ENCODE data around the gene RAB27A. TPM values are rescaled to one million over a fixed set of nuclear protein-coding genes. Genes with fewer than 3 reads are reported as not detected.
"Not testable (repeated sequence)": the region's sequence is repeated elsewhere in the genome, so short reads cannot be mapped to it uniquely, and the experiment has no call there.

The RAB27A gene
- total RNA-seq, 2 donors from 2014 or later = 8.8 to 9.1 TPM

DNA sequence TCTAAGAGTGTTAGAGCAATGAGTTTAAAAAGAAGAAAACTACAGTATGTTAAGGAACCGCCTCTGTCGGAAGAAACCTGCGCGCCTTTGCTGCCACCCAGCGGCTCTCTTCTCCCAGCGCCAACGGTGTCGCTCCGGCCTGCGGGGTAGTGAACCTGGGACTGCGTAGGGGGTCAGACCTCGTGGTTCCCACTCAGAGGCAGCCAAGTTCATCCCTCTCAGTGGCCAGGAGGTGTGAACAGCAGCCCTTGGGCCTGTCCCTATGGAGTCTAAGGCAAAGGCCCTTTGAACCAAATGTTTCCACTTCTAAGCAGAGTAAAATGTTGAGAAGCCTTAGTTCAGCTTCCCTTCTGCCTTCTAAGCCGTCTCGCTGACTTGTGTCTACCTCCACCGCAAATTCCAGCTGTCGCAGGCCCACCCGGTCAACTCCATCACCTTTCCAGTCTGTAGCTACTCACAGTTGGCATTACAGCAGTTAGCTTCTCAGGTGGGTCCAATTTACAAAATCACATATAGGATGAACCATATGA, 980 bp upstream of the RAB27A start:
- Histone ChIP-seq H3K27ac (ENCODE audit: low read depth, low read length) (no peak overlapping the region), H3K9ac (ENCODE audit: extremely low read depth, low read length, poor library complexity, severe bottlenecking) (peak overlapping the region; percentile 68), H3K4me3 (ENCODE audit: low read length) (peak overlapping the region; percentile 91), H3K9me3 (ENCODE audit: control insufficient read depth, low read length) (no peaks in the 10 kb centered on the region), H3K27me3 (ENCODE audit: control insufficient read depth, insufficient read depth, low read length, poor library complexity, severe bottlenecking) (no peaks in the 10 kb centered on the region), H3K4me1 (ENCODE audit: control insufficient read depth, insufficient read depth, low read length) (no peaks in the 10 kb centered on the region), H3K36me3 (ENCODE audit: control insufficient read depth, insufficient read depth, low read length) (no peaks in the 10 kb centered on the region)
- Mint-ChIP-seq H3K9me3 (no peaks in the 10 kb centered on the region), H3K36me3 (ENCODE audit: low read depth) (no peaks in the 10 kb centered on the region), H3K4me3 (peak overlapping the region; percentile 69), H3K27me3 (ENCODE audit: insufficient read depth) (no peaks in the 10 kb centered on the region), H3K4me1 (peaks cover 6% of the 10 kb centered on the region), H3K27ac (peak overlapping the region; percentile 78)
- peak; percentile 96 for DNase-seq
- WGBS, 2 experiments (ENCODE audit: insufficient coverage in 1 of 2, insufficient read length in 1 of 2) = 30 to 38% methylated on average over 10 to 17 of the region's 17 CpGs
- TF ChIP-seq, protein P1, sequence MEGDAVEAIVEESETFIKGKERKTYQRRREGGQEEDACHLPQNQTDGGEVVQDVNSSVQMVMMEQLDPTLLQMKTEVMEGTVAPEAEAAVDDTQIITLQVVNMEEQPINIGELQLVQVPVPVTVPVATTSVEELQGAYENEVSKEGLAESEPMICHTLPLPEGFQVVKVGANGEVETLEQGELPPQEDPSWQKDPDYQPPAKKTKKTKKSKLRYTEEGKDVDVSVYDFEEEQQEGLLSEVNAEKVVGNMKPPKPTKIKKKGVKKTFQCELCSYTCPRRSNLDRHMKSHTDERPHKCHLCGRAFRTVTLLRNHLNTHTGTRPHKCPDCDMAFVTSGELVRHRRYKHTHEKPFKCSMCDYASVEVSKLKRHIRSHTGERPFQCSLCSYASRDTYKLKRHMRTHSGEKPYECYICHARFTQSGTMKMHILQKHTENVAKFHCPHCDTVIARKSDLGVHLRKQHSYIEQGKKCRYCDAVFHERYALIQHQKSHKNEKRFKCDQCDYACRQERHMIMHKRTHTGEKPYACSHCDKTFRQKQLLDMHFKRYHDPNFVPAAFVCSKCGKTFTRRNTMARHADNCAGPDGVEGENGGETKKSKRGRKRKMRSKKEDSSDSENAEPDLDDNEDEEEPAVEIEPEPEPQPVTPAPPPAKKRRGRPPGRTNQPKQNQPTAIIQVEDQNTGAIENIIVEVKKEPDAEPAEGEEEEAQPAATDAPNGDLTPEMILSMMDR (conservative IDR thresholded peaks at IDR 0.05) = peak; percentile 93

DNA sequence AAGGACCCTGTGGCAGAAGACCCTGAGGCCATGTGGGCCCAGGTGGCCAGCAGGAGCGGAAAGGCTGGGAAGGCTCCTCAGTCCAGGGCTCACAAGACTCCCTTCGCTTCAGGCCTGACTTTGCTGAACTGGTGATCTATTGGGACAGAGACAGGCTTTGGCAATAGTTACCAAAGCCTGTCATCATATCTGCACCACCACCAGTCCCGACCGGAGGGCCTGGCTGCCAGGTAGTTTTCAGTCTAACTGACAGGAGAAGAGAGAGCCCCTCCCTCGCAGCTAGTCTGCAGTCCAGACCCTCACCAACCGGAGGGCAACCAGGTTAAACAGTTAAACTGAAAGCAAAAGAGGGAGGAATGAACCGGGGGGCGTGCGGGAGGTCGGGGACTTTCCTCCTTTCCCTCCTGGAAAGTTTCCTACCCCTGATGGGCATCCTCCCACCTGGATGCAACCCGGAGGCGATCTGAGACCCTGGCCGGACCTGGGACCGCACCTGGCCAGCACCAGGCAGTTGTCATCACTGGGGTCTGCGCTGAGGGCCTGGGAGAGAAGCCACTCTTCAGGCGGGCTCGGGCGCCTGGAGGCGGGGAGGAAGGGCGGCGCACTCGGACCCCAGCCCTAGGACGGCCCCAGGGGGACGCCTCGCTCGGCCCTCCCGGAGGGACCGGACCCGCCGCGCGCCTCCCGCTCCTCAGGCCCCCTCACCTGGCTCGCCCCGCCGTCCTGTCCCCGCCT, 435 bp downstream of the RAB27A start:
- no peaks in the 10 kb centered on the region for H3K36me3 ChIP-seq (ENCODE audit: control insufficient read depth, insufficient read depth, low read length)
- Mint-ChIP-seq H3K27me3 (ENCODE audit: insufficient read depth) (no peaks in the 10 kb centered on the region), H3K9me3 (no peaks in the 10 kb centered on the region), H3K27ac (no peak overlapping the region), H3K36me3 (ENCODE audit: low read depth) (no peaks in the 10 kb centered on the region), H3K4me1 (peaks cover 8% of the 10 kb centered on the region), H3K4me3 (peak overlapping the region; percentile 69)
- H3K4me3 ChIP-seq (ENCODE audit: low read length) = peak overlapping the region; percentile 91
- peak overlapping the region; percentile 68 for H3K9ac ChIP-seq (ENCODE audit: extremely low read depth, low read length, poor library complexity, severe bottlenecking)
- TF ChIP-seq, protein P1 (conservative IDR thresholded peaks at IDR 0.05) = no peak
- H3K27ac ChIP-seq (ENCODE audit: low read depth, low read length) = no peak overlapping the region
- no peaks in the 10 kb centered on the region for H3K27me3 ChIP-seq (ENCODE audit: control insufficient read depth, insufficient read depth, low read length, poor library complexity, severe bottlenecking)
- H3K4me1 ChIP-seq (ENCODE audit: control insufficient read depth, insufficient read depth, low read length) = no peaks in the 10 kb centered on the region
- DNase-seq = peak; percentile 83
- no peaks in the 10 kb centered on the region for H3K9me3 ChIP-seq (ENCODE audit: control insufficient read depth, low read length)
- 6 to 10% methylated on average over 19 to 37 of the region's 37 CpGs for WGBS, 2 experiments (ENCODE audit: insufficient coverage in 1 of 2, insufficient read length in 1 of 2)

DNA sequence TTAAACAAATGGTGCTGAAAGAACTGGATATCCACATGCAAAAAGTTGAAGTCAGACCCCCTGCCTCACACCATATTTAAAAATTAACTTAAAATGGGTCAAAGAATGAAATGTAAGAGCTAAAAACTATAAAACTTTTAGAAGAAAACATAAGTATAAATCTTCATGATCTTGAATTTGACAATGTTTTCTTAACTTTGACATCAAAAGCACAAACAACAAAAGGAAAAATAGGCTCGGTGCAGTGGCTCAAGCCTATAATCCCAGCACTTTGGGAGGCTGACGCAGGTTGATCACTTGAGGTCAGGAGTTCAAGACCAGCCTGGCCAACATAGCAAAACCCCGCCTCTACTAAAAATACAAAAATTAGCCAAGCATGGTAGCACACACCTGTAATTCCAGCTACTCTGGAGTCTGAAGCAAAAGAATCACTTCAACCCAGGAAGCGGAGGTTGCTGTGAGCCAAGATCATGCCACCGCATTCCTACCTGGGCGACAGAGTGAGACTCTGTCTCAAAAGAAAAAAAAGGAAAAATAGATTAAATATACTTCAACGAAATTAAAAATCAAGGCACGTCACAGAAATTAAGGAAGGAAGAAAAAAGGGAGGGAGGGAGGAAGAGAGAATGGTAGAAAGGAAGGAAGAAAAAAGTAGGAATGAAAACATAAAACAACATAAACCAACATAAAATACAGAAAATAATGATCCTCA, 1.5 kb downstream of the RAB27A start:
- H3K4me1 ChIP-seq (ENCODE audit: control insufficient read depth, insufficient read depth, low read length) = peaks cover 4% of the 10 kb centered on the region
- no peak for DNase-seq
- H3K36me3 ChIP-seq (ENCODE audit: control insufficient read depth, insufficient read depth, low read length) = no peaks in the 10 kb centered on the region
- H3K4me3 ChIP-seq (ENCODE audit: low read length) = peak overlapping the region; percentile 91
- Mint-ChIP-seq H3K36me3 (ENCODE audit: low read depth) (no peaks in the 10 kb centered on the region), H3K27ac (no peak overlapping the region), H3K4me1 (peaks cover 10% of the 10 kb centered on the region), H3K4me3 (peak overlapping the region; percentile 69), H3K9me3 (no peaks in the 10 kb centered on the region), H3K27me3 (ENCODE audit: insufficient read depth) (no peaks in the 10 kb centered on the region)
- no peak overlapping the region for H3K27ac ChIP-seq (ENCODE audit: low read depth, low read length)
- H3K9ac ChIP-seq (ENCODE audit: extremely low read depth, low read length, poor library complexity, severe bottlenecking) = no peak overlapping the region
- WGBS, 2 experiments (ENCODE audit: insufficient coverage in 1 of 2, insufficient read length in 1 of 2) = 96 to 99% methylated on average over 7 to 8 of the region's 8 CpGs
- TF ChIP-seq, protein P1 (conservative IDR thresholded peaks at IDR 0.05) = no peak
- no peaks in the 10 kb centered on the region for H3K9me3 ChIP-seq (ENCODE audit: control insufficient read depth, low read length)
- H3K27me3 ChIP-seq (ENCODE audit: control insufficient read depth, insufficient read depth, low read length, poor library complexity, severe bottlenecking) = no peaks in the 10 kb centered on the region

DNA sequence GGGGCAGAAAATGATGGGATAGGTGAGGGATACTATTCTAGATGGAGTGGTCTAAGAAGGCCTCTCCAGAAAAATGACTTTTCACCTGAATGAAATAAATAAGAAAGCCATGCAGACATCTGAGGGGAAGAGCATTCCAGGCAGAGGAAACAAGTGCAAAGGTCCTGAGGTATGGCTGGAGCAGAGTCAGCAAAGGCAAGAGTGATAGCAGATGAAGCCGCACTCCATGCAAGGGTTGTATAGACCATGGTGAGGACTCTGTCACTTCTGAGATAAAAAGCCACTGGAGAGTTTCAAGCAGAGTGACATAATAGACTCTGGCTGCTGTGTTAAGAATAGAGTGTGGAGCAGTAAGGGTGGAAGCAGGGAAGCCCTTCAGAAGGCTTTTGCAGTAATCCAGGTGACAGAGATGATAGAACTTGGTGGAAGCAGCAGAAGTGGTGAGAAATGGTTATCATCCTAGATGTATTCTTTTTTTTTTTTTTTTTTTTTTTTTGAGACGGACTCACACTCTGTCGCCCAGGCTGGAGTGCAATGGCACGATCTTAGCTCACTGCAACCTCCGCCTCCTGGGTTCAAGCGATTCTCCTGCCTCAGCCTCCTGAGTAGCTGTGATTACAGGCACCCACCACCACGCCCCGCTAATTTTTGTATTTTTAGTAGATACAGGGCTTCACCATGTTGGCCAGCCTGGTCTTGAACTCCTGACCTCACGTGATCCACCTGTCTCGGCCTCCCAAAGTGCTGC, 3.0 kb downstream of the RAB27A start:
- H3K36me3 ChIP-seq (ENCODE audit: control insufficient read depth, insufficient read depth, low read length); H3K4me1 ChIP-seq (ENCODE audit: control insufficient read depth, insufficient read depth, low read length); H3K27me3 ChIP-seq (ENCODE audit: control insufficient read depth, insufficient read depth, low read length, poor library complexity, severe bottlenecking); H3K4me3 ChIP-seq (ENCODE audit: low read length); H3K27ac ChIP-seq (ENCODE audit: low read depth, low read length); H3K9ac ChIP-seq (ENCODE audit: extremely low read depth, low read length, poor library complexity, severe bottlenecking); H3K27me3 Mint-ChIP-seq (ENCODE audit: insufficient read depth); H3K27ac Mint-ChIP-seq; H3K9me3 Mint-ChIP-seq; DNase-seq; H3K4me3 Mint-ChIP-seq; H3K36me3 Mint-ChIP-seq (ENCODE audit: low read depth); H3K9me3 ChIP-seq (ENCODE audit: control insufficient read depth, low read length): not testable (repeated sequence)
- H3K4me1 Mint-ChIP-seq = peaks cover 10% of the 10 kb centered on the region
- WGBS, 2 experiments (ENCODE audit: insufficient coverage in 1 of 2, insufficient read length in 1 of 2) = 96 to 100% methylated on average over 7 to 10 of the region's 10 CpGs
